ENCODE results near the gene LBP.
"Not testable (repeated sequence)": the region's sequence is repeated elsewhere in the genome, so short reads cannot be mapped to it uniquely, and the experiment has no call there.

Gene LBP

GRCh38 chr20:38393259-38393658 lies 47.0 kb downstream of the LBP start:
- Histone ChIP-seq H3K4me1 (peaks cover 0 to 16% (median 0%) of the 10 kb centered on the region in 10 experiments; a peak in 6 of 20 replicates), H3K4me2 (no peak overlapping the region), H3K27ac (no peak overlapping the region), H3K9ac (no peak overlapping the region), H4K20me1 (no peaks in the 10 kb centered on the region), H3K27me3 (no peaks in the 10 kb centered on the region), H3K36me3 (no peaks in the 10 kb centered on the region), H3K4me3 (no peak overlapping the region), H3K9me3 (replicated peaks in 1 of 11) (no peaks in the 10 kb centered on the region)
- TF ChIP-seq Cebpa-rat (IDR thresholded peaks at IDR 0.05) = no peak

GRCh38 chr20:38395165-38395564 lies 48.9 kb downstream of the LBP start:
- Histone ChIP-seq H3K4me1 (peaks cover 0 to 16% (median 0%) of the 10 kb centered on the region in 10 experiments; a peak in 6 of 20 replicates), H3K9me3 (replicated peaks in 1 of 11) (no peaks in the 10 kb centered on the region), H3K4me2 (peak overlapping the region in 3 of 11 experiments; percentile 32 to 71 (median 49); a peak in 6 of 22 replicates), H3K9ac (no peak overlapping the region), H3K27me3 (no peaks in the 10 kb centered on the region), H3K27ac (no peak overlapping the region), H3K4me3 (no peak overlapping the region), H4K20me1 (no peaks in the 10 kb centered on the region), H3K36me3 (no peaks in the 10 kb centered on the region)
- TF ChIP-seq Cebpa-rat (IDR thresholded peaks at IDR 0.05) = no peak

- peak overlapping the region in 3 of 11 experiments; percentile 32 to 71 (median 49); a peak in 7 of 22 replicates for H3K4me2 ChIP-seq
- not testable (repeated sequence) for H3K27me3 ChIP-seq; H3K36me3 ChIP-seq; H3K27ac ChIP-seq; H3K9ac ChIP-seq; H4K20me1 ChIP-seq; H3K9me3 ChIP-seq (replicated peaks in 1 of 11); H3K4me3 ChIP-seq
- H3K4me1 ChIP-seq = peaks cover 0 to 16% (median 0%) of the 10 kb centered on the region in 10 experiments; a peak in 6 of 20 replicates
Observed at GRCh38 chr20:38395751-38396395, 49.6 kb downstream of the LBP start.

- Histone ChIP-seq H3K27ac (no peak overlapping the region), H3K9ac (no peak overlapping the region), H3K4me1 (no peaks in the 10 kb centered on the region), H4K20me1 (no peaks in the 10 kb centered on the region), H3K4me3 (no peak overlapping the region), H3K9me3 (replicated peaks in 1 of 11) (peaks cover 0 to 13% (median 10%) of the 10 kb centered on the region in 11 experiments; a peak in 18 of 22 replicates), H3K27me3 (no peaks in the 10 kb centered on the region), H3K36me3 (peaks cover 0 to 23% (median 17%) of the 10 kb centered on the region in 11 experiments; a peak in 14 of 22 replicates), H3K4me2 (no peak overlapping the region)
- no peak for TF ChIP-seq Cebpa-rat (IDR thresholded peaks at IDR 0.05)
Observed at GRCh38 chr20:38402089-38402488, 55.8 kb downstream of the LBP start.

GRCh38 chr20:38402816-38403215 lies 56.5 kb downstream of the LBP start:
- Histone ChIP-seq H3K36me3 (peaks cover 0 to 30% (median 24%) of the 10 kb centered on the region in 11 experiments; a peak in 17 of 22 replicates), H3K4me1 (no peaks in the 10 kb centered on the region), H3K4me3 (no peak overlapping the region), H3K27ac (no peak overlapping the region), H4K20me1 (no peaks in the 10 kb centered on the region), H3K27me3 (no peaks in the 10 kb centered on the region), H3K4me2 (no peak overlapping the region), H3K9me3 (replicated peaks in 1 of 11) (peaks cover 7 to 20% (median 18%) of the 10 kb centered on the region in 11 experiments; a peak in 19 of 22 replicates), H3K9ac (no peak overlapping the region)
- TF ChIP-seq Cebpa-rat (IDR thresholded peaks at IDR 0.05) = no peak

GRCh38 chr20:38404016-38404415 lies 57.7 kb downstream of the LBP start:
- Histone ChIP-seq H3K36me3 (peaks cover 6 to 40% (median 35%) of the 10 kb centered on the region in 11 experiments; a peak in 21 of 22 replicates), H3K4me1 (peaks cover 0 to 2% (median 0%) of the 10 kb centered on the region in 10 experiments; a peak in 3 of 20 replicates), H3K9me3 (replicated peaks in 1 of 11) (peaks cover 7 to 32% (median 28%) of the 10 kb centered on the region in 11 experiments; a peak in 19 of 22 replicates), H4K20me1 (no peaks in the 10 kb centered on the region), H3K4me2 (no peak overlapping the region), H3K4me3 (no peak overlapping the region), H3K27me3 (no peaks in the 10 kb centered on the region), H3K27ac (no peak overlapping the region), H3K9ac (no peak overlapping the region)
- no peak for TF ChIP-seq Cebpa-rat (IDR thresholded peaks at IDR 0.05)

GRCh38 chr20:38405132-38405531 lies 58.9 kb downstream of the LBP start:
- Histone ChIP-seq H3K9ac (no peak overlapping the region), H3K4me3 (no peak overlapping the region), H3K27me3 (no peaks in the 10 kb centered on the region), H3K27ac (no peak overlapping the region), H3K36me3 (peaks cover 7 to 51% (median 45%) of the 10 kb centered on the region in 11 experiments; a peak in 21 of 22 replicates), H3K9me3 (replicated peaks in 1 of 11) (peaks cover 7 to 35% (median 28%) of the 10 kb centered on the region in 11 experiments; a peak in 19 of 22 replicates), H3K4me2 (no peak overlapping the region), H3K4me1 (peaks cover 0 to 11% (median 0%) of the 10 kb centered on the region in 10 experiments; a peak in 5 of 20 replicates), H4K20me1 (no peaks in the 10 kb centered on the region)
- no peak for TF ChIP-seq Cebpa-rat (IDR thresholded peaks at IDR 0.05)

- Histone ChIP-seq H3K27me3 (no peaks in the 10 kb centered on the region), H3K4me2 (no peak overlapping the region), H3K9ac (no peak overlapping the region), H3K27ac (no peak overlapping the region), H3K4me3 (no peak overlapping the region), H3K4me1 (peaks cover 0 to 11% (median 0%) of the 10 kb centered on the region in 10 experiments; a peak in 5 of 20 replicates), H3K36me3 (peaks cover 14 to 65% (median 59%) of the 10 kb centered on the region in 11 experiments; a peak in 21 of 22 replicates), H3K9me3 (replicated peaks in 1 of 11) (peaks cover 7 to 35% (median 28%) of the 10 kb centered on the region in 11 experiments; a peak in 19 of 22 replicates), H4K20me1 (peaks cover 0 to 9% (median 0%) of the 10 kb centered on the region in 11 experiments; a peak in 1 of 22 replicates)
- no peak for TF ChIP-seq Cebpa-rat (IDR thresholded peaks at IDR 0.05)
Observed at GRCh38 chr20:38406476-38406875, 60.2 kb downstream of the LBP start.

GRCh38 chr20:38407321-38407720 lies 61.0 kb downstream of the LBP start:
- H3K9ac ChIP-seq = no peak overlapping the region
- H4K20me1 ChIP-seq = peaks cover 0 to 9% (median 0%) of the 10 kb centered on the region in 11 experiments; a peak in 1 of 22 replicates
- no peak overlapping the region for H3K4me3 ChIP-seq
- no peak overlapping the region for H3K27ac ChIP-seq
- H3K9me3 ChIP-seq (replicated peaks in 1 of 11) = peaks cover 7 to 35% (median 28%) of the 10 kb centered on the region in 11 experiments; a peak in 19 of 22 replicates
- peaks cover 20 to 73% (median 66%) of the 10 kb centered on the region in 11 experiments for H3K36me3 ChIP-seq
- peaks cover 0 to 11% (median 0%) of the 10 kb centered on the region in 10 experiments; a peak in 5 of 20 replicates for H3K4me1 ChIP-seq
- TF ChIP-seq Cebpa-rat (IDR thresholded peaks at IDR 0.05) = no peak
- H3K27me3 ChIP-seq = no peaks in the 10 kb centered on the region
- no peak overlapping the region for H3K4me2 ChIP-seq

GRCh38 chr20:38407822-38408221 lies 61.5 kb downstream of the LBP start:
- H3K4me2 ChIP-seq, H3K27ac ChIP-seq, H3K27me3 ChIP-seq, H3K9ac ChIP-seq, H4K20me1 ChIP-seq, H3K4me3 ChIP-seq: not testable (repeated sequence)
- peaks cover 0 to 11% (median 0%) of the 10 kb centered on the region in 10 experiments; a peak in 5 of 20 replicates for H3K4me1 ChIP-seq
- peaks cover 7 to 35% (median 28%) of the 10 kb centered on the region in 11 experiments; a peak in 19 of 22 replicates for H3K9me3 ChIP-seq (replicated peaks in 1 of 11)
- H3K36me3 ChIP-seq = peaks cover 25 to 78% (median 71%) of the 10 kb centered on the region in 11 experiments

All from BLaER1 treated with 17β-estradiol and CSF1 and Interleukin-3, amounts not matched to agents 10 nM and 100 nM (cell line).